GM23248 (cell line): ENCODE data around the gene PAM. TPM values are rescaled to one million over a fixed set of nuclear protein-coding genes. Genes with fewer than 3 reads are reported as not detected.
A peak's percentile ranks its signal among the peaks of the same experiment; 100 is the strongest.

ENCODE experiments used
- DNase-seq: peaks from one replicate; pipeline ENCODE4 v3.0.0-alpha.2; 2015
- H2AFZ ChIP-seq: fragments of 200-600 bp; sonication (generic); 2 replicates; pipeline ENCODE4 v1.6.1; 2016; ENCODE audit warnings: antibody characterized with exemption
- H3F3A ChIP-seq: fragments of 200-600 bp; sonication (generic); 2 replicates; pipeline ENCODE4 v1.6.1; 2016; ENCODE audit warnings: mild to moderate bottlenecking, antibody characterized with exemption, mixed run types; ENCODE audit not compliant: insufficient read depth
- H3K27ac ChIP-seq: fragments of 200-600 bp; sonication (generic); 2 replicates; pipeline ENCODE4 v1.5.1; 2016; ENCODE audit warnings: mild to moderate bottlenecking
- H3K27me3 ChIP-seq: fragments of 200-600 bp; sonication (generic); replicated peaks from 2 replicates; pipeline ENCODE4 v1.6.1; 2016; ENCODE audit warnings: mild to moderate bottlenecking; ENCODE audit not compliant: insufficient read depth
- H3K36me3 ChIP-seq: fragments of 200-600 bp; sonication (generic); 2 replicates; pipeline ENCODE4 v1.6.1; 2016; ENCODE audit warnings: low read depth, mild to moderate bottlenecking
- H3K4me1 ChIP-seq: fragments of 200-600 bp; sonication (generic); 2 replicates; pipeline ENCODE4 v1.6.1; 2016; ENCODE audit warnings: mild to moderate bottlenecking; ENCODE audit not compliant: insufficient read depth
- H3K4me2 ChIP-seq: fragments of 200-600 bp; sonication (generic); one replicate; pipeline ENCODE4 v1.6.1; 2016; ENCODE audit warnings: mild to moderate bottlenecking; ENCODE audit not compliant: unreplicated experiment
- H3K4me3 ChIP-seq: fragments of 200-600 bp; sonication (generic); 2 replicates; pipeline ENCODE4 v1.5.1; 2016; ENCODE audit warnings: mild to moderate bottlenecking
- H3K79me2 ChIP-seq: fragments of 200-600 bp; sonication (generic); 2 replicates; pipeline ENCODE4 v1.6.1; 2016; ENCODE audit warnings: mild to moderate bottlenecking; ENCODE audit not compliant: insufficient read depth
- H3K9ac ChIP-seq: fragments of 200-600 bp; sonication (generic); 2 replicates; pipeline ENCODE4 v1.6.1; 2016; ENCODE audit warnings: mild to moderate bottlenecking
- H3K9me2 ChIP-seq: fragments of 200-600 bp; sonication (generic); 2 replicates; pipeline ENCODE4 v1.6.1; 2016; ENCODE audit warnings: mixed run types, mild to moderate bottlenecking, moderate library complexity; ENCODE audit not compliant: insufficient read depth
- H3K9me3 ChIP-seq: fragments of 200-600 bp; sonication (generic); one replicate; pipeline ENCODE4 v1.6.1; 2017; ENCODE audit warnings: low read depth
- H4K20me1 ChIP-seq: fragments of 200-600 bp; sonication (generic); 2 replicates; pipeline ENCODE4 v1.6.0; 2016; ENCODE audit not compliant: insufficient read depth
- EZH2 ChIP-seq: fragments of 200-600 bp; sonication (generic); IDR thresholded peaks from 2 replicates; pipeline ENCODE4 v1.6.1; 2018; ENCODE audit warnings: antibody characterized with exemption, mild to moderate bottlenecking; ENCODE audit not compliant: insufficient read depth, poor library complexity, severe bottlenecking
- EZH2phosphoT487 ChIP-seq: fragments of 200-600 bp; sonication (generic); IDR thresholded peaks from 2 replicates; pipeline ENCODE4 v1.6.1; 2018; ENCODE audit warnings: antibody characterized with exemption, moderate library complexity, mild to moderate bottlenecking, low read depth; ENCODE audit not compliant: insufficient read depth
- WGBS, 2 experiments: methylation state at CpG; one replicate each; pipeline ENCODE4 v1.1.6; 2015 to 2017; ENCODE audit warnings: low lambda C conversion rate in 2 of 2, low coverage in 1 of 2; ENCODE audit errors: missing lambda C conversion rate in 2 of 2; 5-methylcytosine and 5-hydroxymethylcytosine counted together
- in situ Hi-C: fragments of 300-500 bp; cut with MboI; formaldehyde crosslinking; loops from 2 replicates; pipeline ENCODE4 v1.15.0; 2020
- polyA plus RNA-seq: library from polyadenylated mRNA; unstranded; fragments of >200 nt; fragmentation: Nextera tagmentation; extraction: Ambion mirVana; gene quantifications from 2 replicates; pipeline ENCODE4 v1.2.1, GENCODE V29; 2016
- total RNA-seq: library from RNA; depleted of rRNA; stranded (reverse); fragments of >200 nt; shearing (Covaris generic); gene quantifications from 2 replicates; pipeline ENCODE4 v1.2.3, GENCODE V29; 2014

The PAM gene
- total and polyA plus RNA-seq, 2 experiments from 2014 or later, result 429 to 499 TPM

- Histone ChIP-seq H3K27me3 (no peaks in the 10 kb centered on the region), H3K79me2 (no peaks in the 10 kb centered on the region), H3K4me1 (peaks cover 37% of the 10 kb centered on the region), H3K27ac (0 out of 2 replicates have a peak overlapping the region, but pooled peaks have one; percentile 1), H2AFZ (no peak overlapping the region), H3F3A (peaks cover 20% of the 10 kb centered on the region), H3K4me2 (no peak overlapping the region), H3K36me3 (peaks cover 12% of the 10 kb centered on the region), H3K4me3 (no peak overlapping the region), H3K9me3 (no peaks in the 10 kb centered on the region), H3K9me2 (no peaks in the 10 kb centered on the region), H4K20me1 (no peaks in the 10 kb centered on the region), H3K9ac (no peak overlapping the region)
- TF ChIP-seq EZH2, result no peak
- no peak for TF ChIP-seq EZH2phosphoT487
- 32 to 50% methylated on average over 1 of the region's 1 CpG for WGBS, 2 experiments
- in situ Hi-C loops, result no loop called here
- peak; percentile 80 for DNase-seq
Observed at GRCh38 chr5:102971676-102972293, 216.7 kb downstream of the PAM start.

DNA sequence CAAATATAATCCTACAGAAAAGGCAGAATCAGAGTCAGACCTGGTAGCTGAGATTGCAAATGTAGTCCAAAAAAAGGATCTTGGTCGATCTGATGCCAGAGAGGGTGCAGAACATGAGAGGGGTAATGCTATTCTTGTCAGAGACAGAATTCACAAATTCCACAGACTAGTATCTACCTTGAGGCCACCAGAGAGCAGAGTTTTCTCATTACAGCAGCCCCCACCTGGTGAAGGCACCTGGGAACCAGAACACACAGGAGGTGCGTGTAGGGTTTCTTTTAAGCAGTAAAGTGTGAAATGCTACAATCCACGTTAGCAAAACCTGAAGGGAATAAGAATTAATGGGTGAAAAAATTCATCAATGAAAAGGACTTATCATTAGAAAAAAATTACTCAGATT, 219.1 kb downstream of the PAM start:
- Histone ChIP-seq H3K9me2 (no peaks in the 10 kb centered on the region), H4K20me1 (no peaks in the 10 kb centered on the region), H3K79me2 (no peaks in the 10 kb centered on the region), H3K9ac (no peak overlapping the region), H3K4me3 (no peak overlapping the region), H3K36me3 (peaks cover 6% of the 10 kb centered on the region; the same call in 1 of the 2 replicates), H3K4me2 (no peak overlapping the region), H2AFZ (no peak overlapping the region), H3F3A (peaks cover 20% of the 10 kb centered on the region), H3K27me3 (no peaks in the 10 kb centered on the region), H3K27ac (no peak overlapping the region), H3K9me3 (no peaks in the 10 kb centered on the region), H3K4me1 (peaks cover 37% of the 10 kb centered on the region)
- in situ Hi-C loops, result no loop called here
- DNase-seq, result no peak
- no peak for TF ChIP-seq EZH2phosphoT487
- TF ChIP-seq EZH2, result no peak
- 89 to 93% methylated on average over 3 of the region's 3 CpGs for WGBS, 2 experiments

GRCh38 chr5:102975045-102975444, 219.9 kb downstream of the PAM start:
- Histone ChIP-seq H3F3A (peaks cover 20% of the 10 kb centered on the region), H4K20me1 (no peaks in the 10 kb centered on the region), H3K4me2 (peak overlapping the region; percentile 17), H3K9me3 (no peaks in the 10 kb centered on the region), H2AFZ (no peak overlapping the region), H3K9ac (peak overlapping the region; percentile 41), H3K27me3 (no peaks in the 10 kb centered on the region), H3K79me2 (no peaks in the 10 kb centered on the region), H3K4me1 (peaks cover 34% of the 10 kb centered on the region), H3K36me3 (peaks cover 6% of the 10 kb centered on the region; the same call in 1 of the 2 replicates), H3K4me3 (peak overlapping the region; percentile 5; the same call in 1 of the 2 replicates), H3K9me2 (no peaks in the 10 kb centered on the region), H3K27ac (peak overlapping the region; percentile 71)
- DNase-seq, result peak; percentile 39
- TF ChIP-seq EZH2, result no peak
- no peak for TF ChIP-seq EZH2phosphoT487
- WGBS, 2 experiments, result 27 to 33% methylated on average over 4 of the region's 4 CpGs
- in situ Hi-C loops, result no loop called here

GRCh38 chr5:102975457-102976182, 220.5 kb downstream of the PAM start:
- H2AFZ ChIP-seq, result no peak overlapping the region
- no peaks in the 10 kb centered on the region for H3K9me2 ChIP-seq
- H3K9ac ChIP-seq, result peak overlapping the region; percentile 41
- TF ChIP-seq EZH2phosphoT487 (no peak), EZH2 (no peak)
- peaks cover 6% of the 10 kb centered on the region; the same call in 1 of the 2 replicates for H3K36me3 ChIP-seq
- H3K27me3 ChIP-seq, result no peaks in the 10 kb centered on the region
- no peaks in the 10 kb centered on the region for H3K79me2 ChIP-seq
- 43% methylated on average over 3 of the region's 3 CpGs for WGBS, 2 experiments
- H3K4me3 ChIP-seq, result peak overlapping the region; percentile 5; the same call in 1 of the 2 replicates
- in situ Hi-C loops, result no loop called here
- H3K27ac ChIP-seq, result peak overlapping the region; percentile 71
- no peaks in the 10 kb centered on the region for H4K20me1 ChIP-seq
- DNase-seq, result peak; percentile 81
- peaks cover 20% of the 10 kb centered on the region for H3F3A ChIP-seq
- H3K4me2 ChIP-seq, result peak overlapping the region; percentile 17
- H3K9me3 ChIP-seq, result no peaks in the 10 kb centered on the region
- H3K4me1 ChIP-seq, result peaks cover 32% of the 10 kb centered on the region
